HCT116 (cell line): Measurements from ENCODE around the gene OPN4. TPM values are rescaled to one million over a fixed set of nuclear protein-coding genes. Genes with fewer than 3 reads are reported as not detected.

Experiments
- ATAC-seq: fragments of 200-7000 bp; cut with Tn5 transposase; 2 replicates; pipeline ENCODE4 v1.9.1; 2020; ENCODE audit warnings: mild to moderate bottlenecking, moderate library complexity
- BruUV-seq: library from RNA; stranded (reverse); fragments of 400-500 nt; replicated peaks from 2 replicates; lab custom pipeline; 2021; lab: Mats Ljungman, UMichigan
- CTCF ChIA-PET: fragments of 300-600 bp; sonication (Branson Sonifier 250); formaldehyde crosslinking; loops from one replicate; lab custom pipeline; 2021; ENCODE audit warnings: antibody characterized with exemption; lab: Charles Lee
- POLR2A ChIA-PET: fragments of 300-600, 350-600 bp; sonication (Branson Sonifier 250); formaldehyde crosslinking; loops from one replicate; lab custom pipeline; 2021; ENCODE audit warnings: antibody characterized with exemption; lab: Charles Lee
- RAD21 ChIA-PET, 2 experiments: fragments of 300-600 bp; sonication (Branson Sonifier 250); formaldehyde crosslinking; loops; one replicate each; lab custom pipeline; 2023; ENCODE audit warnings: low total read pairs in 2 of 2; ENCODE audit not compliant: uncharacterized antibody in 2 of 2, unreplicated experiment in 2 of 2, low non-redundant PET in 1 of 2; lab: Charles Lee
- DNase-seq: peaks from one replicate; pipeline ENCODE4 v3.0.0-alpha.2; 2010; ENCODE audit warnings: low read depth, low spot score
- H2AFZ ChIP-seq: fragments of 200-600 bp; shearing (Covaris generic), sonication (generic); 2 replicates; pipeline ENCODE4 v1.6.1; 2017; ENCODE audit warnings: low read depth, mixed run types, mixed read lengths, antibody characterized with exemption, low read length; ENCODE audit not compliant: poor library complexity, severe bottlenecking
- H3K27ac ChIP-seq: 2 replicates; pipeline ENCODE4 v1.5.1; 2012; ENCODE audit warnings: low read depth, low read length
- H3K27me3 ChIP-seq: fragments of 200-600 bp; sonication (generic); 2 replicates; pipeline ENCODE4 v1.6.1; 2016; ENCODE audit warnings: mixed run types, low read length, mixed read lengths; ENCODE audit not compliant: insufficient read depth
- H3K36me3 ChIP-seq, 2 experiments: fragments of 200-500 bp in 1 of 2; fragments of 200-600 bp in 1 of 2; sonication (Bioruptor generic) in 1 of 2; sonication (generic) in 1 of 2; 2 replicates each; pipeline versions ENCODE4 v1.5.1 to v1.6.1; 2014 to 2016; ENCODE audit warnings: low read length in 2 of 2, inconsistent platforms in 1 of 2, mixed read lengths in 1 of 2, mixed run types in 1 of 2; ENCODE audit not compliant: insufficient read depth in 2 of 2, control insufficient read depth in 1 of 2
- H3K4me1 ChIP-seq, 2 experiments: fragments of 200-600 bp in 1 of 2; sonication (generic) in 1 of 2; 2 replicates each; pipeline versions ENCODE4 v1.5.1 to v1.6.1; 2012 to 2017; ENCODE audit warnings: low read length in 2 of 2, inconsistent platforms in 1 of 2, mild to moderate bottlenecking in 1 of 2, mixed read lengths in 1 of 2, mixed run types in 1 of 2, moderate library complexity in 1 of 2; ENCODE audit not compliant: insufficient read depth in 2 of 2, control insufficient read depth in 1 of 2
- H3K4me2 ChIP-seq: fragments of 200-600 bp; sonication (generic); 2 replicates; pipeline ENCODE4 v1.6.1; 2017; ENCODE audit warnings: mixed run types, low read length, mixed read lengths
- H3K4me3 ChIP-seq, 2 experiments: fragments of 200-600 bp in 1 of 2; sonication (generic) in 1 of 2; replicated peaks in 1 of 2; 2 replicates each; pipeline ENCODE4 v1.5.1; 2011 to 2016; ENCODE audit warnings: low read length in 2 of 2, control low read depth in 1 of 2, low read depth in 1 of 2, mild to moderate bottlenecking in 1 of 2, mixed read lengths in 1 of 2, mixed run types in 1 of 2
- H3K79me2 ChIP-seq: fragments of 200-600 bp; sonication (generic); 2 replicates; pipeline ENCODE4 v1.6.1; 2017; ENCODE audit warnings: mild to moderate bottlenecking, mixed run types, low read length, moderate library complexity, mixed read lengths; ENCODE audit not compliant: insufficient read depth
- H3K9ac ChIP-seq: fragments of 200-600 bp; sonication (generic); 2 replicates; pipeline ENCODE4 v1.6.1; 2016; ENCODE audit warnings: low read length, mixed read lengths
- H3K9me2 ChIP-seq: fragments of 200-600 bp; sonication (generic), shearing (Covaris generic); 2 replicates; pipeline ENCODE4 v1.6.1; 2017; ENCODE audit warnings: mixed run types, mild to moderate bottlenecking, moderate library complexity; ENCODE audit not compliant: insufficient read depth
- H3K9me3 ChIP-seq, 2 experiments: fragments of 200-500 bp in 1 of 2; fragments of 200-600 bp in 1 of 2; sonication (Bioruptor generic) in 1 of 2; sonication (generic) in 1 of 2; 2 replicates each; pipeline ENCODE4 v1.6.1; 2014 to 2017; ENCODE audit warnings: low read length in 2 of 2, mixed read lengths in 2 of 2, inconsistent platforms in 1 of 2, low read depth in 1 of 2, mild to moderate bottlenecking in 1 of 2, mixed run types in 1 of 2, moderate library complexity in 1 of 2; ENCODE audit not compliant: control insufficient read depth in 1 of 2, insufficient read depth in 1 of 2
- H4K20me1 ChIP-seq: fragments of 200-600 bp; sonication (generic), shearing (Covaris generic); 2 replicates; pipeline ENCODE4 v1.6.1; 2017; ENCODE audit warnings: mixed run types, mild to moderate bottlenecking, moderate library complexity; ENCODE audit not compliant: insufficient read depth
- CEBPB ChIP-seq: IDR thresholded peaks from 2 replicates; pipeline ENCODE4 v1.6.1; 2012; ENCODE audit warnings: low read depth
- EGR1 ChIP-seq: IDR thresholded peaks from 2 replicates; pipeline ENCODE4 v1.6.1; 2012; ENCODE audit warnings: low read depth
- EZH2 ChIP-seq: fragments of 200-600 bp; sonication (generic); IDR thresholded peaks from 2 replicates; pipeline ENCODE4 v1.6.1; 2017; ENCODE audit warnings: antibody characterized with exemption, mixed run types
- EZH2phosphoT487 ChIP-seq: fragments of 200-600 bp; IDR thresholded peaks from 2 replicates; pipeline ENCODE4 v1.6.1; 2018; ENCODE audit warnings: antibody characterized with exemption, borderline replicate concordance
- FOSL1 ChIP-seq: IDR thresholded peaks from 2 replicates; pipeline ENCODE4 v1.6.1; 2012; ENCODE audit warnings: low read depth
- JUND ChIP-seq: IDR thresholded peaks from 2 replicates; pipeline ENCODE4 v1.6.1; 2012
- MAX ChIP-seq: IDR thresholded peaks from 2 replicates; pipeline ENCODE4 v1.6.1; 2012
- POLR2A ChIP-seq: IDR thresholded peaks from 2 replicates; pipeline ENCODE4 v1.7.0; 2011; ENCODE audit warnings: borderline replicate concordance; ENCODE audit not compliant: insufficient read depth, insufficient read length; ENCODE audit errors: extremely low read depth
- POLR2AphosphoS5 ChIP-seq: IDR thresholded peaks from 2 replicates; pipeline ENCODE4 v1.6.1; 2011; ENCODE audit warnings: mild to moderate bottlenecking, low read depth, low read length, moderate library complexity
- RAD21 ChIP-seq: IDR thresholded peaks from 2 replicates; pipeline ENCODE4 v1.6.1; 2012; ENCODE audit warnings: low read depth, mild to moderate bottlenecking
- SIN3A ChIP-seq: IDR thresholded peaks from 2 replicates; pipeline ENCODE4 v1.6.1; 2012; ENCODE audit warnings: low read depth
- SP1 ChIP-seq: IDR thresholded peaks from 2 replicates; pipeline ENCODE4 v1.6.1; 2012; ENCODE audit warnings: low read depth
- SRF ChIP-seq: IDR thresholded peaks from 2 replicates; pipeline ENCODE4 v1.6.1; 2012; ENCODE audit warnings: low read depth
- TCF7L2 ChIP-seq: IDR thresholded peaks from 2 replicates; pipeline ENCODE4 v1.7.0; 2011; ENCODE audit warnings: borderline replicate concordance, inconsistent platforms; ENCODE audit not compliant: insufficient read depth, insufficient read length; ENCODE audit errors: extremely low read depth
- YY1 ChIP-seq: IDR thresholded peaks from 2 replicates; pipeline ENCODE4 v1.6.1; 2011; ENCODE audit warnings: low read length, low read depth, moderate library complexity, mild to moderate bottlenecking; ENCODE audit not compliant: insufficient replicate concordance; ENCODE audit errors: extremely low read depth
- ZBTB33 ChIP-seq: IDR thresholded peaks from 2 replicates; pipeline ENCODE4 v1.6.1; 2011; ENCODE audit warnings: mild to moderate bottlenecking, low read length, moderate library complexity; ENCODE audit not compliant: insufficient replicate concordance; ENCODE audit errors: extremely low read depth
- ZFX ChIP-seq: fragments of 450-650 bp; IDR thresholded peaks from 2 replicates; pipeline ENCODE4 v1.6.1; 2017
- intact Hi-C: fragments of 100-400 bp; cut with micrococcal nuclease; formaldehyde crosslinking; loops from 2 replicates; pipeline ENCODE4 v1.10.0; 2022
- total RNA-seq: library from RNA; stranded (reverse); gene quantifications from one replicate; pipeline ENCODE4 v1.2.1, GENCODE V29; 2021; ENCODE audit not compliant: unreplicated experiment
- TF ChIP-seq, protein P1 (sequence below): IDR thresholded peaks from 2 replicates; pipeline ENCODE4 v1.6.1; 2012
- TF ChIP-seq, protein P2 (sequence below): IDR thresholded peaks from 2 replicates; pipeline ENCODE4 v1.6.1; 2012; ENCODE audit warnings: low read depth
- TF ChIP-seq, protein P3 (sequence below), 3 experiments: fragments of 200-600 bp in 1 of 3; sonication (generic) in 1 of 3; IDR thresholded peaks in 2 of 3; conservative IDR thresholded peaks in 1 of 3; 2 replicates each; pipeline ENCODE4 v1.5.1; 2012 to 2017; ENCODE audit warnings: low read depth in 2 of 3, low read length in 2 of 3, antibody characterized with exemption in 1 of 3, borderline replicate concordance in 1 of 3, control low read depth in 1 of 3, mild to moderate bottlenecking in 1 of 3, mixed read lengths in 1 of 3, mixed run types in 1 of 3, moderate library complexity in 1 of 3; ENCODE audit not compliant: insufficient read depth in 1 of 3

The OPN4 gene
- total RNA-seq, 1 experiment from 2014 or later = not detected

DNA sequence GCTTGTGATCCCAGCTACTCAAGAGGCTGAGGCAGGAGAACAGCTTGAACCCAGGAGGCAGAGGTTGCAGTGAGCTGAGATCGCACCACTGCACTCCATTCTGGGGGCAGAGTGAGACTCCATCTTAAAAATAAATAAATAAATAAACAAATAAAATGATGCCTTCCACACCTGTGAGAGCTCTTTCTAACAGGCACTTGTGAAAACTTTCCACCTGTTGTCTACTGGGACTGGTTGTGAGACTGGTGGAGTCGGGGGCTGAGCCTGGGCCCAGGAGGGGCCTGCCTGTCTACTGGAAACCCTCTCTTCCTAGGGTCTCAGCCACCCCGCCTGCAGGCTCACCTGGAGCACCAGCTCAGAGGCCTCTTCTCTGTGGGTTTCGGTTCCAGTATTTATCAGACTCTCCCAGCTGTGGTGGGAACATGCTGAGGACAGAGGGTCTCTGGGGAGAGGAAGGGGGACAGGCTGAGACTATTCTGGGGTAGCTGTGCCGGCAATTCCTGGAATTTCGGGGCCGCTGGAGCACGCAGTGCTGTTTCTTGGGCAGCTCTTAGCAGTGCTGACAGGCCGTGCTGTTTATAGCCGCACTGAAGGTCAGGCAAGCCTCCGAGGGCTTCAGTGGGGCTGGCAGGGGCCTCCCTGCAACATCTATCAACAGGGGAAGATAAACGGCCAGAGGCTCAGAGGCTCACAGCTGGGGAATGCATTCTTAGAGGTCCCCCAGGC is 17.8 kb downstream of the OPN4 start:
- Histone ChIP-seq H3K27ac (no peak overlapping the region), H3K4me2 (no peak overlapping the region), H4K20me1 (no peaks in the 10 kb centered on the region), H3K36me3 (no peaks in the 10 kb centered on the region), H3K27me3 (no peaks in the 10 kb centered on the region), H3K9me3 (no peaks in the 10 kb centered on the region), H3K79me2 (no peaks in the 10 kb centered on the region), H3K9me2 (no peaks in the 10 kb centered on the region), H3K9ac (no peak overlapping the region), H2AFZ (no peak overlapping the region), H3K4me3 (no peak overlapping the region), H3K4me1 (peaks cover 9 to 33% of the 10 kb centered on the region in 2 experiments)
- no TSS peak for BruUV-seq
- ChIA-PET POLR2A (no interaction called here), CTCF (no interaction called here), RAD21 (interaction anchor here in 1 of 2 experiments (0.7 kb wide), 1 partner anchor 87 kb away, joined by 3 read pairs; no protein-coding TSS in a partner anchor)
- intact Hi-C loops = no loop called here
- no peak for DNase-seq
- ATAC-seq = no peak
- TF ChIP-seq ZFX (no peak), YY1 (no peak), EZH2phosphoT487 (no peak), CEBPB (no peak), SRF (no peak), EZH2 (no peak), RAD21 (no peak), ZBTB33 (no peak), EGR1 (no peak), SP1 (no peak), SIN3A (no peak), JUND (no peak), POLR2AphosphoS5 (no peak), TCF7L2 (no peak), MAX (no peak), FOSL1 (no peak), POLR2A (no peak)
- TF ChIP-seq, protein P1, sequence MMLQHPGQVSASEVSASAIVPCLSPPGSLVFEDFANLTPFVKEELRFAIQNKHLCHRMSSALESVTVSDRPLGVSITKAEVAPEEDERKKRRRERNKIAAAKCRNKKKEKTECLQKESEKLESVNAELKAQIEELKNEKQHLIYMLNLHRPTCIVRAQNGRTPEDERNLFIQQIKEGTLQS = no peak
- TF ChIP-seq, protein P2, sequence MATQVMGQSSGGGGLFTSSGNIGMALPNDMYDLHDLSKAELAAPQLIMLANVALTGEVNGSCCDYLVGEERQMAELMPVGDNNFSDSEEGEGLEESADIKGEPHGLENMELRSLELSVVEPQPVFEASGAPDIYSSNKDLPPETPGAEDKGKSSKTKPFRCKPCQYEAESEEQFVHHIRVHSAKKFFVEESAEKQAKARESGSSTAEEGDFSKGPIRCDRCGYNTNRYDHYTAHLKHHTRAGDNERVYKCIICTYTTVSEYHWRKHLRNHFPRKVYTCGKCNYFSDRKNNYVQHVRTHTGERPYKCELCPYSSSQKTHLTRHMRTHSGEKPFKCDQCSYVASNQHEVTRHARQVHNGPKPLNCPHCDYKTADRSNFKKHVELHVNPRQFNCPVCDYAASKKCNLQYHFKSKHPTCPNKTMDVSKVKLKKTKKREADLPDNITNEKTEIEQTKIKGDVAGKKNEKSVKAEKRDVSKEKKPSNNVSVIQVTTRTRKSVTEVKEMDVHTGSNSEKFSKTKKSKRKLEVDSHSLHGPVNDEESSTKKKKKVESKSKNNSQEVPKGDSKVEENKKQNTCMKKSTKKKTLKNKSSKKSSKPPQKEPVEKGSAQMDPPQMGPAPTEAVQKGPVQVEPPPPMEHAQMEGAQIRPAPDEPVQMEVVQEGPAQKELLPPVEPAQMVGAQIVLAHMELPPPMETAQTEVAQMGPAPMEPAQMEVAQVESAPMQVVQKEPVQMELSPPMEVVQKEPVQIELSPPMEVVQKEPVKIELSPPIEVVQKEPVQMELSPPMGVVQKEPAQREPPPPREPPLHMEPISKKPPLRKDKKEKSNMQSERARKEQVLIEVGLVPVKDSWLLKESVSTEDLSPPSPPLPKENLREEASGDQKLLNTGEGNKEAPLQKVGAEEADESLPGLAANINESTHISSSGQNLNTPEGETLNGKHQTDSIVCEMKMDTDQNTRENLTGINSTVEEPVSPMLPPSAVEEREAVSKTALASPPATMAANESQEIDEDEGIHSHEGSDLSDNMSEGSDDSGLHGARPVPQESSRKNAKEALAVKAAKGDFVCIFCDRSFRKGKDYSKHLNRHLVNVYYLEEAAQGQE = no peak
- TF ChIP-seq, protein P3, sequence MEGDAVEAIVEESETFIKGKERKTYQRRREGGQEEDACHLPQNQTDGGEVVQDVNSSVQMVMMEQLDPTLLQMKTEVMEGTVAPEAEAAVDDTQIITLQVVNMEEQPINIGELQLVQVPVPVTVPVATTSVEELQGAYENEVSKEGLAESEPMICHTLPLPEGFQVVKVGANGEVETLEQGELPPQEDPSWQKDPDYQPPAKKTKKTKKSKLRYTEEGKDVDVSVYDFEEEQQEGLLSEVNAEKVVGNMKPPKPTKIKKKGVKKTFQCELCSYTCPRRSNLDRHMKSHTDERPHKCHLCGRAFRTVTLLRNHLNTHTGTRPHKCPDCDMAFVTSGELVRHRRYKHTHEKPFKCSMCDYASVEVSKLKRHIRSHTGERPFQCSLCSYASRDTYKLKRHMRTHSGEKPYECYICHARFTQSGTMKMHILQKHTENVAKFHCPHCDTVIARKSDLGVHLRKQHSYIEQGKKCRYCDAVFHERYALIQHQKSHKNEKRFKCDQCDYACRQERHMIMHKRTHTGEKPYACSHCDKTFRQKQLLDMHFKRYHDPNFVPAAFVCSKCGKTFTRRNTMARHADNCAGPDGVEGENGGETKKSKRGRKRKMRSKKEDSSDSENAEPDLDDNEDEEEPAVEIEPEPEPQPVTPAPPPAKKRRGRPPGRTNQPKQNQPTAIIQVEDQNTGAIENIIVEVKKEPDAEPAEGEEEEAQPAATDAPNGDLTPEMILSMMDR (IDR thresholded peaks at IDR 0.05 in 2 of 3, conservative IDR thresholded peaks at IDR 0.05 in 1 of 3; ENCODE audit: borderline replicate concordance in 1 of 3, insufficient read depth in 1 of 3, low read depth in 2 of 3, low read length in 2 of 3) = no peak
